WTC11 (cell line): ENCODE data around the gene KRTAP10-9. TPM values are rescaled to one million over a fixed set of nuclear protein-coding genes. Genes with fewer than 3 reads are reported as not detected.

Experiments used
- ATAC-seq: fragments of 200-7000 bp; cut with Tn5 transposase; 2 replicates; pipeline ENCODE4 v1.10.0; 2021; ENCODE audit warnings: mild to moderate bottlenecking, moderate library complexity
- CTCF ChIA-PET: fragments of 300-600 bp; sonication (Branson Sonifier 250); formaldehyde crosslinking; loops from one replicate; lab custom pipeline; 2021; ENCODE audit warnings: antibody characterized with exemption; lab: Charles Lee
- POLR2A ChIA-PET: fragments of 350-600 bp; sonication (Branson Sonifier 250); formaldehyde crosslinking; loops from one replicate; lab custom pipeline; 2021; ENCODE audit warnings: antibody characterized with exemption; lab: Charles Lee
- DNase-seq: peaks from one replicate; pipeline ENCODE4 v3.0.0; 2021; ENCODE audit warnings: low spot score
- H3K27ac Mint-ChIP-seq: 2 replicates; pipeline ENCODE4 v1.8.0; 2021; ENCODE audit warnings: mixed read lengths
- H3K27me3 Mint-ChIP-seq: 2 replicates; pipeline ENCODE4 v1.8.0; 2021; ENCODE audit warnings: low read depth, mild to moderate bottlenecking, moderate library complexity, mixed read lengths
- H3K36me3 Mint-ChIP-seq: 2 replicates; pipeline ENCODE4 v1.8.0; 2021; ENCODE audit warnings: mixed read lengths
- H3K4me1 Mint-ChIP-seq: 2 replicates; pipeline ENCODE4 v1.8.0; 2022; ENCODE audit warnings: mixed read lengths
- H3K4me3 Mint-ChIP-seq: 2 replicates; pipeline ENCODE4 v1.8.0; 2021; ENCODE audit warnings: mild to moderate bottlenecking, moderate library complexity, mixed read lengths
- H3K9me3 Mint-ChIP-seq: 2 replicates; pipeline ENCODE4 v1.8.0; 2021; ENCODE audit warnings: mixed read lengths
- E2F1 ChIP-seq: sonication (generic); formaldehyde crosslinking; IDR thresholded peaks from 2 replicates; pipeline ENCODE4 v1.8.0; 2022; ENCODE audit warnings: mild to moderate bottlenecking, missing genetic modification reagents
- ELF4 ChIP-seq: sonication (generic); formaldehyde crosslinking; IDR thresholded peaks from 2 replicates; pipeline ENCODE4 v1.8.1; 2022; ENCODE audit warnings: low read depth, mild to moderate bottlenecking, moderate library complexity, missing genetic modification reagents
- FOXJ3 ChIP-seq: sonication (generic); formaldehyde crosslinking; IDR thresholded peaks from 2 replicates; pipeline ENCODE4 v1.9.0; 2021; ENCODE audit warnings: missing genetic modification reagents, mild to moderate bottlenecking, borderline replicate concordance
- FOXP1 ChIP-seq: sonication (generic); formaldehyde crosslinking; IDR thresholded peaks from 2 replicates; pipeline ENCODE4 v1.8.0; 2022; ENCODE audit warnings: missing genetic modification reagents, mild to moderate bottlenecking, moderate library complexity, borderline replicate concordance
- FOXP4 ChIP-seq: sonication (generic); formaldehyde crosslinking; IDR thresholded peaks from 2 replicates; pipeline ENCODE4 v1.8.0; 2022; ENCODE audit warnings: mild to moderate bottlenecking, missing genetic modification reagents
- IRF1 ChIP-seq: sonication (generic); formaldehyde crosslinking; IDR thresholded peaks from 2 replicates; pipeline ENCODE4 v1.8.0; 2023; ENCODE audit warnings: missing genetic modification reagents
- JUN ChIP-seq: sonication (generic); formaldehyde crosslinking; IDR thresholded peaks from 2 replicates; pipeline ENCODE4 v1.8.0; 2023; ENCODE audit warnings: mild to moderate bottlenecking, missing genetic modification reagents
- NR3C1 ChIP-seq: sonication (generic); formaldehyde crosslinking; conservative IDR thresholded peaks from 2 replicates; pipeline ENCODE4 v1.8.1; 2023; ENCODE audit warnings: low read depth, mild to moderate bottlenecking, missing genetic modification reagents
- TCF7 ChIP-seq: sonication (generic); formaldehyde crosslinking; IDR thresholded peaks from 2 replicates; pipeline ENCODE4 v1.8.0; 2022; ENCODE audit warnings: mild to moderate bottlenecking, low read depth, missing genetic modification reagents, moderate library complexity
- ZBTB21 ChIP-seq: sonication (generic); formaldehyde crosslinking; IDR thresholded peaks from 2 replicates; pipeline ENCODE4 v1.8.1; 2023; ENCODE audit warnings: mild to moderate bottlenecking, missing genetic modification reagents, borderline replicate concordance
- ZNF423 ChIP-seq: fragments of 250-450 bp; sonication (Bioruptor Pico); IDR thresholded peaks from 2 replicates; pipeline ENCODE4 v2.1.2; 2022; ENCODE audit warnings: mild to moderate bottlenecking, moderate library complexity
- total RNA-seq: library from RNA; stranded (reverse); gene quantifications from 3 replicates; pipeline ENCODE4 v1.2.3, GENCODE V29; 2021
- TF ChIP-seq, protein P1 (sequence below): sonication (generic); formaldehyde crosslinking; IDR thresholded peaks from 2 replicates; pipeline ENCODE4 v1.8.0; 2022; ENCODE audit warnings: mild to moderate bottlenecking, missing genetic modification reagents
- TF ChIP-seq, protein P2 (sequence below): sonication (generic); formaldehyde crosslinking; conservative IDR thresholded peaks from 2 replicates; pipeline ENCODE4 v1.8.1; 2023; ENCODE audit warnings: mild to moderate bottlenecking, low read depth, missing genetic modification reagents, moderate library complexity
- TF ChIP-seq, protein P3 (sequence below): fragments of 250-450 bp; sonication (Bioruptor Pico); IDR thresholded peaks from 2 replicates; pipeline ENCODE4 v1.8.0; 2021; ENCODE audit warnings: mild to moderate bottlenecking
- TF ChIP-seq, protein P4 (sequence below): sonication (generic); formaldehyde crosslinking; IDR thresholded peaks from 2 replicates; pipeline ENCODE4 v1.8.1; 2023; ENCODE audit warnings: mild to moderate bottlenecking, missing genetic modification reagents, moderate library complexity
- TF ChIP-seq, protein P5 (sequence below): fragments of 250-450 bp; sonication (Bioruptor Pico); conservative IDR thresholded peaks from 2 replicates; pipeline ENCODE4 v1.9.0; 2021; ENCODE audit warnings: mild to moderate bottlenecking

The KRTAP10-9 gene
- total RNA-seq, 1 experiment from 2014 or later = not detected

DNA sequence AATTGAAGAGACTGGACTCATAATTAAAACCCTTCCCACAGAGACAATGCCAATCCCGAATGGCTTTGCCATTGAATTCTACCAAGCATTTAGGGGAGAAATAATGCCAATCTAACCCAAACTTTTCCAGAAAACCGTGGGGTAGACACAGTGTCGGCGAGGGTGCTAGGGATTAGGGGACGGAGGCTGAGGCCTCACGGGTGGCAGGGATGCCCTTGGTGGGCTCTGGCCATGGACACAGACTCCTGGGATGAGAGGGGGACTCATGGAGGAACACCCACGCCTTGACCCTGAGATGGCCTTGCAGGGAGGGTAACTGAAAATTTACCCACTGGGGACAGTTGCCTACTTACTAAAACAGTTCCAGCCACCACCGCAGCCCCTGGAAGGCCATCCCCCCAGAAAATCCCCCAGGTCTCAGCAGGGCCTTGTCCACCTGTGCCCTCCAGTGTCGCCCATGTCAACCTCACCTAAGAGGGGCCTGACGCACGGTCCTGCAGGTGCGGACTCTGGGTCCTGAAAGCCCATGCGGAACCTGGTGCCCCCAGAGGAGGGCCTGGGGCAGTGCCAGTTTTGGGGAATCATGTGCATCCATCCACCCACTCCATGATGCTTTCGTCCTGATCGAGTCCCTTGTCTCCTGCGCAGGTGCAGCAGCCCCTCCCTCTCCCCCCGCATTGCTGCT, 48.4 kb upstream of the KRTAP10-9 start:
- DNase-seq = no peak
- Mint-ChIP-seq H3K4me3 (no peak overlapping the region), H3K27ac (no peak overlapping the region), H3K36me3 (peaks cover 21% of the 10 kb centered on the region), H3K9me3 (peaks cover 33% of the 10 kb centered on the region), H3K4me1 (peaks cover 17% of the 10 kb centered on the region), H3K27me3 (no peaks in the 10 kb centered on the region; the same call in 1 of the 2 replicates)
- no peak for ATAC-seq
- CTCF ChIA-PET = interaction anchor here (2.2 kb wide), 1 partner anchor 215 kb away, joined by 9 read pairs; no protein-coding TSS in a partner anchor
- TF ChIP-seq JUN (no peak), FOXJ3 (CRISPR knock-in tag) (no peak), IRF1 (CRISPR knock-in tag) (no peak), ZBTB21 (CRISPR knock-in tag) (no peak), FOXP1 (CRISPR knock-in tag) (no peak), E2F1 (CRISPR knock-in tag) (no peak), NR3C1 (CRISPR knock-in tag) (no peak), ZNF423 (no peak), FOXP4 (CRISPR knock-in tag) (no peak), ELF4 (no peak), TCF7 (CRISPR knock-in tag) (no peak)
- TF ChIP-seq, protein P1, sequence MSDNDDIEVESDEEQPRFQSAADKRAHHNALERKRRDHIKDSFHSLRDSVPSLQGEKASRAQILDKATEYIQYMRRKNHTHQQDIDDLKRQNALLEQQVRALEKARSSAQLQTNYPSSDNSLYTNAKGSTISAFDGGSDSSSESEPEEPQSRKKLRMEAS (CRISPR knock-in tag) = no peak
- TF ChIP-seq, protein P2, sequence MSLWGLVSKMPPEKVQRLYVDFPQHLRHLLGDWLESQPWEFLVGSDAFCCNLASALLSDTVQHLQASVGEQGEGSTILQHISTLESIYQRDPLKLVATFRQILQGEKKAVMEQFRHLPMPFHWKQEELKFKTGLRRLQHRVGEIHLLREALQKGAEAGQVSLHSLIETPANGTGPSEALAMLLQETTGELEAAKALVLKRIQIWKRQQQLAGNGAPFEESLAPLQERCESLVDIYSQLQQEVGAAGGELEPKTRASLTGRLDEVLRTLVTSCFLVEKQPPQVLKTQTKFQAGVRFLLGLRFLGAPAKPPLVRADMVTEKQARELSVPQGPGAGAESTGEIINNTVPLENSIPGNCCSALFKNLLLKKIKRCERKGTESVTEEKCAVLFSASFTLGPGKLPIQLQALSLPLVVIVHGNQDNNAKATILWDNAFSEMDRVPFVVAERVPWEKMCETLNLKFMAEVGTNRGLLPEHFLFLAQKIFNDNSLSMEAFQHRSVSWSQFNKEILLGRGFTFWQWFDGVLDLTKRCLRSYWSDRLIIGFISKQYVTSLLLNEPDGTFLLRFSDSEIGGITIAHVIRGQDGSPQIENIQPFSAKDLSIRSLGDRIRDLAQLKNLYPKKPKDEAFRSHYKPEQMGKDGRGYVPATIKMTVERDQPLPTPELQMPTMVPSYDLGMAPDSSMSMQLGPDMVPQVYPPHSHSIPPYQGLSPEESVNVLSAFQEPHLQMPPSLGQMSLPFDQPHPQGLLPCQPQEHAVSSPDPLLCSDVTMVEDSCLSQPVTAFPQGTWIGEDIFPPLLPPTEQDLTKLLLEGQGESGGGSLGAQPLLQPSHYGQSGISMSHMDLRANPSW (CRISPR knock-in tag) = no peak
- TF ChIP-seq, protein P3, sequence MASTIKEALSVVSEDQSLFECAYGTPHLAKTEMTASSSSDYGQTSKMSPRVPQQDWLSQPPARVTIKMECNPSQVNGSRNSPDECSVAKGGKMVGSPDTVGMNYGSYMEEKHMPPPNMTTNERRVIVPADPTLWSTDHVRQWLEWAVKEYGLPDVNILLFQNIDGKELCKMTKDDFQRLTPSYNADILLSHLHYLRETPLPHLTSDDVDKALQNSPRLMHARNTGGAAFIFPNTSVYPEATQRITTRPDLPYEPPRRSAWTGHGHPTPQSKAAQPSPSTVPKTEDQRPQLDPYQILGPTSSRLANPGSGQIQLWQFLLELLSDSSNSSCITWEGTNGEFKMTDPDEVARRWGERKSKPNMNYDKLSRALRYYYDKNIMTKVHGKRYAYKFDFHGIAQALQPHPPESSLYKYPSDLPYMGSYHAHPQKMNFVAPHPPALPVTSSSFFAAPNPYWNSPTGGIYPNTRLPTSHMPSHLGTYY (CRISPR knock-in tag) = no peak
- TF ChIP-seq, protein P4, sequence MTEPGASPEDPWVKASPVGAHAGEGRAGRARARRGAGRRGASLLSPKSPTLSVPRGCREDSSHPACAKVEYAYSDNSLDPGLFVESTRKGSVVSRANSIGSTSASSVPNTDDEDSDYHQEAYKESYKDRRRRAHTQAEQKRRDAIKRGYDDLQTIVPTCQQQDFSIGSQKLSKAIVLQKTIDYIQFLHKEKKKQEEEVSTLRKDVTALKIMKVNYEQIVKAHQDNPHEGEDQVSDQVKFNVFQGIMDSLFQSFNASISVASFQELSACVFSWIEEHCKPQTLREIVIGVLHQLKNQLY (CRISPR knock-in tag) = no peak
- TF ChIP-seq, protein P5, sequence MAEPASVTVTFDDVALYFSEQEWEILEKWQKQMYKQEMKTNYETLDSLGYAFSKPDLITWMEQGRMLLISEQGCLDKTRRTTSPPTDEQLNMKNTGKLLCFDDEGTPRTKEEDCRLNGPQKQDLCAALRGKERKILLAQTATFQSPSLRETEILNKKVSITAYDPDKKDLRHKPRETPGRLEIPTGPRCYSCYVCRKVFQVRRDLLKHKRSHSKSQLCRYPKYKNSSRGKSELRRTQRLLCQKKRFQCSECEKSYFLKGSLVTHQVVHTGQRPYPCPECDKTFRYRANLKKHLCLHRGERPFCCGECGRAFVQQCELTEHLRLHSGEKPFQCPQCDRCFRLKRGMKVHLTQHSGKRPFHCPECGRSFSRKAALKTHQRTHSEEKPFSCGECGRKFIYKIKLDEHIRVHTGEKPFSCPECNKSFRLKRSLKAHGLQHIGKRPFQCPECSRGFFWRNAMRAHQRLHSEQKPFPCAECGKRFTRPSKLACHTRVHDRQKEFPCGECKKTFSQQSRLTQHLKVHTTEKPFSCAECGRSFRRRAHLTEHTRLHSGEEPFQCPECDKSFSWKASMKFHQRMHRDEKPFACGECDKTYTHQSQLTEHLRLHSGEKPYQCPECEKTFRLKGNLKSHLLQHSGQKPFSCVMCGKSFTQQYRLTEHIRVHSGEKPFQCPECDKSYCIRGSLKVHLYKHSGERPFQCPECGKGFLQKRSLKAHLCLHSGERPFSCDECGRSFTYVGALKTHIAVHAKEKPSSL = no peak
- POLR2A ChIA-PET = no interaction called here
